H1 (cell line): ENCODE measurements around the gene HSPA1A. TPM values are rescaled to one million over a fixed set of nuclear protein-coding genes. Genes with fewer than 3 reads are reported as not detected.

ENCODE experiments used
- CTCF ChIA-PET: fragments of 300-600 bp; sonication (Branson Sonifier 250); formaldehyde crosslinking; loops from one replicate; lab custom pipeline; 2021; ENCODE audit not compliant: partially characterized antibody; lab: Charles Lee
- POLR2A ChIA-PET: fragments of 300-600 bp; sonication (Branson Sonifier 250); formaldehyde crosslinking; loops from one replicate; lab custom pipeline; 2021; ENCODE audit warnings: inconsistent platforms; ENCODE audit not compliant: partially characterized antibody; lab: Charles Lee
- DNase-seq, 2 experiments: peaks; one replicate each; pipeline versions ENCODE4 v3.0.0 to v3.0.0-alpha.2; 2010 to 2022; ENCODE audit warnings: low spot score in 2 of 2, low read depth in 1 of 2, mixed read lengths in 1 of 2
- FAIRE-seq: peaks from 2 replicates; lab custom pipeline; 2011; peaks lifted over from hg19 to GRCh38; lab: Jason Lieb, UNC
- H2AFZ ChIP-seq: 2 replicates; pipeline ENCODE4 v1.8.1; 2012; ENCODE audit warnings: low read length, inconsistent platforms
- H2AK5ac ChIP-seq: 2 replicates; pipeline ENCODE4 v1.6.1; 2013; ENCODE audit warnings: low read depth, low read length
- H2BK120ac ChIP-seq: replicated peaks from 2 replicates; pipeline ENCODE3; 2013; ENCODE audit warnings: low read depth, low read length, inconsistent platforms
- H2BK12ac ChIP-seq: 2 replicates; pipeline ENCODE4 v1.6.1; 2013; ENCODE audit warnings: low read depth, low read length
- H2BK15ac ChIP-seq: 2 replicates; pipeline ENCODE4 v1.6.1; 2013; ENCODE audit warnings: low read length
- H2BK20ac ChIP-seq: 2 replicates; pipeline ENCODE4 v1.6.1; 2013; ENCODE audit warnings: low read length
- H2BK5ac ChIP-seq: 2 replicates; pipeline ENCODE4 v1.6.1; 2013; ENCODE audit warnings: low read depth, low read length
- H3K14ac ChIP-seq: 2 replicates; pipeline ENCODE4 v1.6.1; 2013; ENCODE audit warnings: inconsistent platforms; ENCODE audit not compliant: insufficient read length
- H3K18ac ChIP-seq: 2 replicates; pipeline ENCODE4 v1.6.1; 2013; ENCODE audit warnings: low read length; ENCODE audit errors: extremely low read depth
- H3K23ac ChIP-seq: 2 replicates; pipeline ENCODE4 v1.6.1; 2013; ENCODE audit warnings: inconsistent platforms; ENCODE audit not compliant: insufficient read length
- H3K23me2 ChIP-seq: 2 replicates; pipeline ENCODE4 v1.6.1; 2013; ENCODE audit warnings: low read depth, low read length
- H3K27ac ChIP-seq: 2 replicates; pipeline ENCODE4 v1.6.1; 2011; ENCODE audit warnings: low read depth, low read length, inconsistent platforms
- H3K27me3 ChIP-seq, 4 experiments: replicated peaks in 1 of 4; 1 replicate in 1 of 4; 2 replicates in 3 of 4; pipeline versions ENCODE4 v1.6.1 to v1.8.1; 2011 to 2013; ENCODE audit warnings: low read length in 3 of 4, mild to moderate bottlenecking in 3 of 4, inconsistent platforms in 2 of 4, mixed read lengths in 2 of 4, moderate library complexity in 1 of 4; ENCODE audit not compliant: control insufficient read depth in 3 of 4, insufficient read depth in 3 of 4; ENCODE audit errors: extremely low read depth in 1 of 4
- H3K36me3 ChIP-seq, 4 experiments: 2 replicates each; pipeline versions ENCODE4 v1.6.1 to v1.8.1; 2011 to 2013; ENCODE audit warnings: mild to moderate bottlenecking in 4 of 4, low read length in 3 of 4, moderate library complexity in 2 of 4, control low read depth in 1 of 4, inconsistent platforms in 1 of 4; ENCODE audit not compliant: insufficient read depth in 4 of 4, control insufficient read depth in 2 of 4
- H3K4ac ChIP-seq: replicated peaks from 2 replicates; pipeline ENCODE3; 2013; ENCODE audit warnings: low read length, low read depth, mixed read lengths, inconsistent platforms; ENCODE audit not compliant: insufficient read length
- H3K4me1 ChIP-seq, 4 experiments: replicated peaks in 1 of 4; 1 replicate in 1 of 4; 2 replicates in 3 of 4; pipeline versions ENCODE4 v1.6.1 to v1.8.1; 2011 to 2013; ENCODE audit warnings: low read length in 3 of 4, inconsistent platforms in 2 of 4, mixed read lengths in 1 of 4; ENCODE audit not compliant: insufficient read depth in 4 of 4, control insufficient read depth in 3 of 4
- H3K4me2 ChIP-seq, 2 experiments: 2 replicates each; pipeline versions ENCODE4 v1.6.1 to v1.8.1; 2011 to 2013; ENCODE audit warnings: low read depth in 2 of 2, low read length in 2 of 2, control low read depth in 1 of 2, inconsistent platforms in 1 of 2, mild to moderate bottlenecking in 1 of 2; ENCODE audit not compliant: insufficient read depth in 1 of 2
- H3K4me3 ChIP-seq, 4 experiments: fragments of 200-600, 300-600 bp in 1 of 4; sonication (generic), shearing (Covaris generic), sonication (Bioruptor Twin) in 1 of 4; 2 replicates each; pipeline versions ENCODE4 v1.5.1 to v1.8.1; 2011 to 2016; ENCODE audit warnings: low read length in 4 of 4, low read depth in 3 of 4, control low read depth in 2 of 4, inconsistent platforms in 2 of 4, mild to moderate bottlenecking in 2 of 4, mixed read lengths in 1 of 4, moderate library complexity in 1 of 4; ENCODE audit not compliant: insufficient read depth in 2 of 4; ENCODE audit errors: extremely low read depth in 1 of 4
- H3K56ac ChIP-seq: replicated peaks from 2 replicates; pipeline ENCODE3; 2013; ENCODE audit warnings: low read depth, mild to moderate bottlenecking, mixed read lengths, low read length, inconsistent platforms; ENCODE audit not compliant: insufficient read length
- H3K79me1 ChIP-seq: 2 replicates; pipeline ENCODE4 v1.6.1; 2013; ENCODE audit warnings: low read depth, low read length, control low read depth
- H3K79me2 ChIP-seq, 2 experiments: 2 replicates each; pipeline versions ENCODE4 v1.6.1 to v1.8.1; 2012 to 2013; ENCODE audit warnings: low read length in 2 of 2, mild to moderate bottlenecking in 2 of 2, inconsistent platforms in 1 of 2; ENCODE audit not compliant: insufficient read depth in 2 of 2, control insufficient read depth in 1 of 2
- H3K9ac ChIP-seq, 4 experiments: replicated peaks in 1 of 4; 1 replicate in 1 of 4; 2 replicates in 3 of 4; pipeline versions ENCODE4 v1.6.1 to v1.8.1; 2011 to 2013; ENCODE audit warnings: low read depth in 3 of 4, low read length in 3 of 4, control low read depth in 2 of 4, mild to moderate bottlenecking in 2 of 4, moderate library complexity in 2 of 4, inconsistent platforms in 1 of 4; ENCODE audit errors: extremely low read depth in 1 of 4
- H3K9me3 ChIP-seq, 2 experiments: 2 replicates each; pipeline versions ENCODE4 v1.6.1 to v1.8.1; 2012 to 2013; ENCODE audit warnings: mild to moderate bottlenecking in 2 of 2, moderate library complexity in 2 of 2, control low read depth in 1 of 2, inconsistent platforms in 1 of 2, low read depth in 1 of 2, low read length in 1 of 2, mixed read lengths in 1 of 2; ENCODE audit not compliant: insufficient read depth in 2 of 2
- H4K20me1 ChIP-seq, 2 experiments: replicated peaks in 1 of 2; 2 replicates each; pipeline versions ENCODE3 to v1.8.1; 2011 to 2013; ENCODE audit warnings: inconsistent platforms in 2 of 2, low read length in 2 of 2, mild to moderate bottlenecking in 1 of 2; ENCODE audit not compliant: insufficient read depth in 2 of 2, control insufficient read depth in 1 of 2
- H4K5ac ChIP-seq: 2 replicates; pipeline ENCODE4 v1.6.1; 2013; ENCODE audit warnings: low read length, low read depth, mixed read lengths, inconsistent platforms; ENCODE audit not compliant: insufficient read length
- H4K8ac ChIP-seq: 2 replicates; pipeline ENCODE4 v1.8.0; 2013; ENCODE audit warnings: mild to moderate bottlenecking, moderate library complexity, low read length, inconsistent platforms; ENCODE audit not compliant: insufficient read depth; ENCODE audit errors: extremely low read depth
- H4K91ac ChIP-seq: replicated peaks from 2 replicates; pipeline ENCODE3; 2013; ENCODE audit warnings: low read length, mixed read lengths, inconsistent platforms; ENCODE audit not compliant: insufficient read length
- CBX5 ChIP-seq: fragments of 300-800, 300-1000 bp; sonication (generic); IDR thresholded peaks from 2 replicates; pipeline ENCODE4 v1.7.1; 2016; ENCODE audit warnings: antibody characterized with exemption, low read length, low read depth
- CTBP2 ChIP-seq: IDR thresholded peaks from 2 replicates; pipeline ENCODE4 v1.7.0; 2011; ENCODE audit warnings: borderline replicate concordance, mild to moderate bottlenecking, moderate library complexity, mixed read lengths, low read length; ENCODE audit not compliant: insufficient read depth, insufficient read length
- EP300 ChIP-seq, 2 experiments: IDR thresholded peaks; 1 replicate in 1 of 2; 2 replicates in 1 of 2; pipeline ENCODE4 v1.6.1; 2011 to 2012; ENCODE audit warnings: low read depth in 2 of 2, low read length in 2 of 2, mild to moderate bottlenecking in 2 of 2, borderline replicate concordance in 1 of 2, inconsistent platforms in 1 of 2, moderate library complexity in 1 of 2
- GABPA ChIP-seq: IDR thresholded peaks from 2 replicates; pipeline ENCODE4 v1.6.1; 2011; ENCODE audit warnings: mild to moderate bottlenecking, low read length, moderate library complexity, borderline replicate concordance; ENCODE audit not compliant: insufficient read depth
- KDM5A ChIP-seq: fragments of 200-600 bp; IDR thresholded peaks from 2 replicates; pipeline ENCODE4 v1.7.1; 2012; ENCODE audit warnings: mild to moderate bottlenecking, low read length, inconsistent platforms, mixed read lengths
- MAFK ChIP-seq: IDR thresholded peaks from 2 replicates; pipeline ENCODE4 v1.6.1; 2012; ENCODE audit warnings: low read depth, mild to moderate bottlenecking, improper control_type of control experiment, low read length
- PHF8 ChIP-seq: fragments of 200-600 bp; sonication (generic); conservative IDR thresholded peaks from 2 replicates; pipeline ENCODE4 v1.7.1; 2012; ENCODE audit warnings: low read depth, mild to moderate bottlenecking, inconsistent platforms, low read length, moderate library complexity
- RNF2 ChIP-seq: fragments of 200-900, 300-1000 bp; sonication (generic); IDR thresholded peaks from 2 replicates; pipeline ENCODE4 v1.7.1; 2016; ENCODE audit warnings: borderline replicate concordance, low read depth, mild to moderate bottlenecking, antibody characterized with exemption, low read length; ENCODE audit not compliant: poor library complexity, severe bottlenecking; ENCODE audit errors: missing control alignments
- SIRT6 ChIP-seq: IDR thresholded peaks from one replicate; pipeline ENCODE4 v1.7.1; 2012; ENCODE audit warnings: low read length, inconsistent platforms
- SP1 ChIP-seq: IDR thresholded peaks from 2 replicates; pipeline ENCODE4 v1.6.1; 2011; ENCODE audit warnings: low read depth, low read length
- SP2 ChIP-seq: IDR thresholded peaks from 2 replicates; pipeline ENCODE4 v1.6.1; 2012; ENCODE audit warnings: mild to moderate bottlenecking, low read length, inconsistent platforms
- SP4 ChIP-seq: IDR thresholded peaks from 2 replicates; pipeline ENCODE4 v1.6.1; 2012; ENCODE audit warnings: low read length, inconsistent platforms
- TAF7 ChIP-seq: optimal IDR thresholded peaks from 2 replicates; pipeline ENCODE3; 2011; ENCODE audit warnings: low read depth, mild to moderate bottlenecking, inconsistent platforms, low read length, moderate library complexity, borderline replicate concordance
- WGBS, 2 experiments: shearing (Covaris generic) in 1 of 2; methylation state at CpG; one replicate each; pipeline versions ENCODE4 v1.1.6 to v1.1.7; 2013 to 2015; ENCODE audit warnings: low lambda C conversion rate in 2 of 2, mixed read lengths in 2 of 2, inconsistent platforms in 1 of 2, low coverage in 1 of 2, missing lambda C conversion rate in 1 of 2; ENCODE audit not compliant: insufficient replicate concordance in 2 of 2, insufficient coverage in 1 of 2, insufficient read length in 1 of 2; ENCODE audit errors: extremely low coverage in 1 of 2, missing lambda C conversion rate in 1 of 2; 5-methylcytosine and 5-hydroxymethylcytosine counted together
- polyA plus RNA-seq, 7 experiments: library from polyadenylated mRNA; depleted of rRNA in 3 of 7; stranded (reverse) in 5 of 7; unstranded in 2 of 7; fragments of >200 nt in 5 of 7; fragments of 200-250 nt in 2 of 7; gene quantifications; 1 replicate in 5 of 7; 2 replicates in 1 of 7; 4 replicates in 1 of 7; pipeline versions ENCODE4 v1.2.1 to v1.2.3, GENCODE V29; 2011 to 2013; ENCODE audit warnings: missing spikeins in 2 of 7, mixed read lengths in 2 of 7
- total RNA-seq: library from RNA; stranded (reverse); fragmentation: NEBNext Ultra II Directional; extraction: Animal tissue kit (Norgen Biotek cat#: 25700); gene quantifications from 2 replicates; pipeline ENCODE4 v1.2.1, GENCODE V29; 2021

HSPA1A gene
- total and polyA plus RNA-seq, 2 of the 8 experiments (the other 6 are each of a cell fraction or from before 2014, with no cell fraction given), result 40.7 to 54.0 TPM

DNA sequence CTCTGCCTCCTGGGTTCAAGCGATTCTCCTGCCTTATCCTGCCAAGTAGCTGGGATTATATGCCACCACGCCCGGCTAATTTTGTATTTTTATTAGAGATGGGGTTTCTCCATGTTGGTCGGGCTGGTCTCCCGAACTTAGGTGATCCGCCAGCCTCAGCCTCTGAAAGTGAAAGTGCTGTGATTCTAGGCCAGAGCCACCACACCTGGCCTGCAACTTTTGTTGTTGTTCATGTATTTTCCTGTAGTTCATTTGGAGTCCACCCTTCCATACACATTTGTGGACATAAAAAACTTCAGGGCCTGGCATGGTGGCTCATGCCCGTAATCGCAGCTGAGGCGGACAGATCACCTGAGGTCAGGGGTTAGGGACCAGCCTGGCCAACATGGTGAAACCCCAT lies 26.7 kb downstream of the HSPA1A start:
- ChIA-PET CTCF (interaction anchor here (0.6 to 1.9 kb wide), 5 partner anchors 12 to 154 kb away, joined by 3 to 5 read pairs (median 3); no protein-coding TSS in a partner anchor), POLR2A (interaction anchor here (0.7 to 12.6 kb wide), 16 partner anchors 7 to 956 kb away, joined by 3 to 189 read pairs (median 8); partner anchors contain the start of genes HSPA1A, HSPA1B, HSPA1L and LSM2)
- Histone ChIP-seq H2AK5ac (no peak overlapping the region), H3K23ac (no peak overlapping the region), H2BK120ac (no peak overlapping the region), H3K9ac (no peak overlapping the region), H4K91ac (no peak overlapping the region), H3K4me2 (no peak overlapping the region), H2AFZ (no peak overlapping the region), H4K20me1 (peaks cover 16 to 18% of the 10 kb centered on the region in 2 experiments), H3K79me1 (peaks cover 3% of the 10 kb centered on the region; the same call in 1 of the 2 replicates), H3K56ac (no peak overlapping the region), H2BK5ac (no peak overlapping the region), H2BK20ac (no peak overlapping the region), H3K4me1 (peaks cover 2 to 8% (median 5%) of the 10 kb centered on the region in 4 experiments; a peak in 4 of 7 replicates), H4K5ac (no peak overlapping the region), H3K14ac (no peak overlapping the region), H2BK15ac (no peak overlapping the region), H3K9me3 (no peaks in the 10 kb centered on the region), H3K79me2 (peaks cover 4 to 14% of the 10 kb centered on the region in 2 experiments; a peak in 3 of 4 replicates), H3K4ac (no peak overlapping the region), H3K4me3 (no peak overlapping the region), H3K27me3 (no peaks in the 10 kb centered on the region), H2BK12ac (no peak overlapping the region), H3K18ac (no peak overlapping the region), H3K36me3 (peaks cover 26 to 60% (median 40%) of the 10 kb centered on the region in 4 experiments), H3K27ac (no peak overlapping the region), H3K23me2 (peaks cover 7% of the 10 kb centered on the region), H4K8ac (peak overlapping the region; percentile 57; the same call in 1 of the 2 replicates)
- no peak for FAIRE-seq
- 92% methylated on average over 9 of the region's 9 CpGs; no CpG with 5 or more reads in 1 of the 2 experiments for WGBS, 2 experiments
- DNase-seq, result no peak
- no peak for TF ChIP-seq EP300 (IDR thresholded peaks at IDR 0.05; ENCODE audit: borderline replicate concordance in 1 of 2, low read depth in 2 of 2, low read length in 2 of 2)
- TF ChIP-seq CBX5, result no peak
- TF ChIP-seq MAFK, result no peak
- TF ChIP-seq SIRT6, result no peak
- no peak for TF ChIP-seq CTBP2
- no peak for TF ChIP-seq SP4
- TF ChIP-seq SP2, result no peak
- TF ChIP-seq PHF8, result no peak
- no peak for TF ChIP-seq TAF7
- no peak for TF ChIP-seq RNF2
- TF ChIP-seq GABPA, result no peak
- TF ChIP-seq SP1, result no peak
- no peak for TF ChIP-seq KDM5A
